GM19099 (cell line): ENCODE measurements around the gene HCK.

Experiments used
- POLR2A ChIP-seq: IDR thresholded peaks from 3 replicates; pipeline ENCODE4 v1.6.1; 2011; ENCODE audit warnings: low read depth; ENCODE audit not compliant: insufficient read length; ENCODE audit errors: extremely low read depth

Gene HCK

GRCh38 chr20:32052090-32052777 lies at the start of gene HCK:
Gene HCK, plus strand, starts transcription at chr20:32052242.
- no peak for TF ChIP-seq POLR2A

DNA sequence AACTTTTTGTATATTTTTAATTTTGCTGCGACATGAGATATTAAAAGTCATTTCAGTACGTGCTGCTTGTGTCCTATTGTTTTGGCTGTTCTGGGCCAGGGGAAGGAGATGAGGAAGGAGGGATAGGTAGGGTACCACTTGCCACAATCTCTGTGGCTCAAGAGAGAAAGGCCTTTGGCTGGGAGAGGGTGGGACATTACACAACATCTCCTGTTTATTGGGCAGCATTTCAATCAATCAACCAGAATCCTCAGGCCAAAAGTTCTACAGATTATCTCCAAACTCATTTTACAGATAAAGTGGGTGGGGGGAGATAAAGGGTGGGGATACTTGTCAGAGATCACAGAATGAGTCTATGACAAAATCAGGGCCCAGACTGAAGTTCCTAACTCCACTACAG lies 48.7 kb upstream of the HCK start:
- no peak for TF ChIP-seq POLR2A

GRCh38 chr20:32004963-32005362 lies 47.1 kb upstream of the HCK start:
- no peak for TF ChIP-seq POLR2A

GRCh38 chr20:32006053-32006452 lies 46.0 kb upstream of the HCK start:
- no peak for TF ChIP-seq POLR2A

DNA sequence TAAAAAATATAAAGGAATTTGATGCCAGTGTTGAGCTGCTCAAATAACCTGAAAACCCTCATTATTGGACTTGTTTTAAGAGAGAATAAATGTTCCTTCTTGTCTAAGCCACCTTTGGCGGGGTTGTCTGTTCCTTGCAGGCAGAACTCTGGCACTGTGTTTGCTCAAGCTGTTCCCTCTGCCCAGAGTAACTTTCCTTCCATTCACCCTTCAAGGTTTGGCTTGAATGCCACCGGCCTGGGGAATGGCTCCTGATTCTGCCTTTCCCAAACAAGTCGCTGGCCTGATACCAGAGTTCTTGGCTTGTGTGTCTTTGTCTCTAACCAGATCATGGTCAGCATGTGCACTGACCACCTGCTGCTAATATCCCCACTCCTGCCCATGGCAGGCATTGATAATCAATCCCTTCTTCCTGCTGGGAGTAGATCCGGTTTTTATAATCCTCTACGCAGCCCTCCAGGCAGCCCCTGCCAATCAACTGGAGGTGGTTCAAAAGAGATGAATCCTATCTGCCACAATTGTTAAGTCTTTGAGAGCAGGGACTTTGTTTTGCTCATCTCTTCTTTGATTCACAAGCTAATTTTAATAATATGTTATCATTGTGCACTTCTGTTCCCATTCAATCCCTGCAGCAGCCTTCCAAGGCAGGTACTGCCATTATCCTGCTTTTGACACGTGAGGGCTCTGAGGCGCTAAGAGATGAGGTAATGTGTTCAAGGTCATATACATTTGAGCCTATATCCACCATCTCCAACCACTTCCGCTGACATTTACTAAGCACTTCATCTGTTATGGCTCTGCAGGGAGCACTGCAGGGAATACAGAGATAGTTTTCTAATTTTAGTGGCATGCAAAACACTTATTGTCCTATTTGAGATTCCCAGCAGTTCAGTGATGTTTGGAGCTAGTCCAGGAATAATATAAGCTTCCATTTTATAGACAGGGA lies 44.9 kb upstream of the HCK start:
- TF ChIP-seq POLR2A, result no peak

- TF ChIP-seq POLR2A, result no peak
These were observed 44.0 kb upstream of the HCK start for GRCh38 chr20:32007787-32008616.

DNA sequence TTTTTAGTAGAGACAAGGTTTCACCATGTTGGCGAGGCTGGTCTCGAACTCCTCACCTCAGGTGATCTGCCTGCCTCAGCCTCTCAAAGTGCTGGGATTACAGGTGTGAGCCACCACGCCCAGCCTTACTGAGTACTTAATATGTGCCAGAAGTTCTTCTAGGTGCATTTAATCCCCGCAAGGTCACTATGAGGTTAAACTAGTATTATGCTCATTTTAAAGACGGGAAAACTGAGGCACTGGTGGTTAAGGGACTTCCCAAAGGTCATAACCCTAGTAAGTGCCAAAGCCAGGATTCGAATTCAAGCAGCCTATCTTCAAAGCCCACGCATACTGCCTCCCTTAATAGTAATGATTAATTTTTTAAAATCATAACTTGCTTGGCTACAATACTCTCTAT lies 42.5 kb upstream of the HCK start:
- no peak for TF ChIP-seq POLR2A

DNA sequence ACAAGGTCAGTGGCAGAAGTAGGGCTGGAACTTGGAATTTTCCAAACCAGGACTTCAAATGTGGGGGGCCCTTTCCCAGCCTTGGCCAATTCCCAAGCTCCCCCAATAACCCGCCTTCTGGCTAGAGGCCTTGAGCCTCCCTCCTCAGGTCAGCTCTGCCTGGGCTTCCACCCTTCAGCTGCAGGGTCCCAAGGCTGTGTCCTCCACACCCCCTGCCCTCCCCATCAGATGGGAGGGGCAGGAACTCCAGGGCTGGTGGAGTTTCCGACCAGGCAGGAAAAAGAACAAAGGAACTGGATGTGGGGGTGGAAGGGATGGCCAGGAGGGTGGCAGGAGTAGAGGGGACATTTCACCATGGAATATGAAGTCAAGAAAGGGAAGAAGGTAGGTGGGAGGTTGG lies 41.9 kb upstream of the HCK start, which contains the start of gene CCM2L:
TSS of gene CCM2L (plus strand) at position 338 of the 400 bp plus-strand sequence. CDS start at position 355, 17 bp downstream.
- TF ChIP-seq POLR2A, result no peak

GRCh38 chr20:32010666-32011065 lies 41.4 kb upstream of the HCK start:
- no peak for TF ChIP-seq POLR2A

DNA sequence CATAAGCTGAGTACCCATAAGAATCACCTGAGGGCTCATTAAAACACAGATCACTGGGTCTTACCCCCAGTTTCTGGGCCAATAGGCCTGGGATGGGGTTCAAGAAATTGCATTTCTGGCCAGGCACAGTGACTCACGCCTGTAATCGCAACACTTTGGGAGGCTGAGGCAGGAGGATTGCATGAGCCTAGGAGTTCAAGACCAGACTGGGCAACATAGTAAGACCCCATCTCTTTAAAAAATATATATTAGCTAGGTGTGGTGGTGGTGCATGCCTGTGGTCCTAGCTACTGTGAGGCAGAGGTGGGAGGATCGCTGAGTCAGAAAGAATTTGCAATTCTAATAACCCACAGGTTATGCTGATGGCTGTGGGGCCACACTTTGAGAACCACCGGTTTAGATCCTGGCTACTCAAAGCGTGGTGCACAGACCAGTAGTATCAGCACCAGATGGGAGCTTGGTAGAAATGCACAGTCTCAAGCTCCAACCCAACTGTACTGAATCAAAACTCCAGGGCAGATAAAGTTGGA lies 39.8 kb upstream of the HCK start:
- no peak for TF ChIP-seq POLR2A

GRCh38 chr20:32013326-32013725 lies 38.7 kb upstream of the HCK start:
- TF ChIP-seq POLR2A, result no peak

DNA sequence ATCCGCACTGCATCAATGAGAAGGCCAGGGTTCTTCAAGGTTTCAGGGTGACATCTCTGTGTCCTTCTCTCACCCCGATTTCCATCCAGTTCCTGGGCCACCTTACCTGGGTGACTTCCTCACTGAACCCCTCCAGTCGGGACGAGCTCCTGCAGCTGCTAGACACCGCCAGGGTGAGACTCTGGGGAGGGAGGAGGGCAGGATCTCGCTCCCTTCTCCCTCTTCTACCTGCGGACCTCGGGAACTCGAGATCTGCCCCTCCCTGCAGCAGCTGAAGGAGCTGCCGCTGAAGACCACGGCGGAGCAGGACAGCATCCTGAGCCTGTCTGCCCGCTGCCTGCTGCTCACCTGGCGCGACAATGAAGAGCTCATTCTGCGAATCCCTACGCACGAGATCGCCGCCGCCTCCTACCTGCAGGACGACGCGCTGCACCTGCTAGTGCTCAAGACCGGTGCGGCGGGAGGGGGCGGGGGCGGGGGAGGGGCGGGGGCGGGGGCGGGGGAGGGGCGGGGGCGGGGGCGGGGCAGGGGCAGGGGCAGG lies 34.3 kb upstream of the HCK start:
- TF ChIP-seq POLR2A, result no peak

GRCh38 chr20:32018269-32019155 lies 33.5 kb upstream of the HCK start:
- no peak for TF ChIP-seq POLR2A

DNA sequence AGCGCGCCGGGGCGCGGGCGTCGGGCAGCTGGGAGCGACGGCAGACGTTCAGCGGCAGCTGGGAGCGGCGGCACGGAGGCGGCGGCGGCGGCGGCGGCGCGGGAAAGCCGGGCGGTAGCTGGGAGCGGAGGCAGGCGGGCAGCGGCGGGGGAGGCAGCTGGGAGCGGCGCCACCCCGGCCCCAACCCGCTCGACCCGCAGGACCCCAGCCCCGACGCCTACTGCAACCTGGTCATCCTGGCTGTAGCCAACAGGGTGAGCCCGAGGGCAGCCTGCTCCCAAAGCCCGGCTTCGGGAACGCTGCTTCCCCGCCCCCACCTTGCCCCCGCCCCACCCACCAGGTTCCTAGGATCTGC lies 32.9 kb upstream of the HCK start:
- no peak for TF ChIP-seq POLR2A
